HFF-Myc (cell line): ENCODE results near the gene AKAP3.
A peak's percentile ranks its signal among the peaks of the same experiment; 100 is the strongest.

Source experiments
- DNase-seq: peaks from one replicate; pipeline ENCODE4 v3.0.0-alpha.2; 2011; ENCODE audit warnings: low read depth; ENCODE audit errors: extremely low read depth
- H3K4me3 ChIP-seq: replicated peaks from 2 replicates; pipeline ENCODE4 v1.5.1; 2011; ENCODE audit warnings: low read depth, mild to moderate bottlenecking, control low read depth, low read length
- TF ChIP-seq, protein P1 (sequence below): IDR thresholded peaks from 2 replicates; pipeline ENCODE4 v1.5.1; 2012; ENCODE audit warnings: mild to moderate bottlenecking, low read depth, low read length, control low read depth; ENCODE audit errors: missing control alignments

The AKAP3 gene

DNA sequence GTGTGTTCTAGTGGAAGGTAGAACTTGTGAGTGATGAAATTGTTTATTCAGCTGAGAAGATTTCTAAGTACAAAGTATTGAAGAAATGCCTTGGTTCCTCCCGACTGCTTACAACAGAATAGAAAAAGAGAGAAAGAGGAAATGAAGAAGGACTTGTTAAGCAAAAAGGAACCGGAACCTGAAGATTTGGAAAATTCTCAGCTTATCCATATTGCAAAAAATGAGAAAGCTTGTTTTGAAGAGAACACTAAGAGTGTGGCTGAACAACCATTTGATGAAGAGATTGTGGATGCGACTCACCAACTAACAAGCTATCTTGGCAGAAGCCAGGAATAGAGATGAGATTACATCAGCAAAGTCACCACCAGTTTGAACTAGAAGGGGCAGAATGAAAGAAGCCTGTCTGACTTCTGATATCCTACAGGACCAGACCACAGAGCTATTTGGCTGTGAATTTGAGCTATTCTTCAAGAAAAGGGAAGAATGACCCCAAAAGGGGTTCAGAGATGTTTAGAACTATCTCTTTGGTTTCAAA is 15.2 kb upstream of the AKAP3 start:
- H3K4me3 ChIP-seq, result no peak overlapping the region
- TF ChIP-seq, protein P1, sequence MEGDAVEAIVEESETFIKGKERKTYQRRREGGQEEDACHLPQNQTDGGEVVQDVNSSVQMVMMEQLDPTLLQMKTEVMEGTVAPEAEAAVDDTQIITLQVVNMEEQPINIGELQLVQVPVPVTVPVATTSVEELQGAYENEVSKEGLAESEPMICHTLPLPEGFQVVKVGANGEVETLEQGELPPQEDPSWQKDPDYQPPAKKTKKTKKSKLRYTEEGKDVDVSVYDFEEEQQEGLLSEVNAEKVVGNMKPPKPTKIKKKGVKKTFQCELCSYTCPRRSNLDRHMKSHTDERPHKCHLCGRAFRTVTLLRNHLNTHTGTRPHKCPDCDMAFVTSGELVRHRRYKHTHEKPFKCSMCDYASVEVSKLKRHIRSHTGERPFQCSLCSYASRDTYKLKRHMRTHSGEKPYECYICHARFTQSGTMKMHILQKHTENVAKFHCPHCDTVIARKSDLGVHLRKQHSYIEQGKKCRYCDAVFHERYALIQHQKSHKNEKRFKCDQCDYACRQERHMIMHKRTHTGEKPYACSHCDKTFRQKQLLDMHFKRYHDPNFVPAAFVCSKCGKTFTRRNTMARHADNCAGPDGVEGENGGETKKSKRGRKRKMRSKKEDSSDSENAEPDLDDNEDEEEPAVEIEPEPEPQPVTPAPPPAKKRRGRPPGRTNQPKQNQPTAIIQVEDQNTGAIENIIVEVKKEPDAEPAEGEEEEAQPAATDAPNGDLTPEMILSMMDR, result no peak
- DNase-seq, result peak; percentile 33

GRCh38 chr12:4653691-4654090 is 4.8 kb upstream of the AKAP3 start:
- no peak overlapping the region for H3K4me3 ChIP-seq
- DNase-seq, result no peak
- TF ChIP-seq, protein P1, result no peak

GRCh38 chr12:4653257-4653656 is 4.4 kb upstream of the AKAP3 start:
- no peak for DNase-seq
- H3K4me3 ChIP-seq, result no peak overlapping the region
- TF ChIP-seq, protein P1, result no peak

DNA sequence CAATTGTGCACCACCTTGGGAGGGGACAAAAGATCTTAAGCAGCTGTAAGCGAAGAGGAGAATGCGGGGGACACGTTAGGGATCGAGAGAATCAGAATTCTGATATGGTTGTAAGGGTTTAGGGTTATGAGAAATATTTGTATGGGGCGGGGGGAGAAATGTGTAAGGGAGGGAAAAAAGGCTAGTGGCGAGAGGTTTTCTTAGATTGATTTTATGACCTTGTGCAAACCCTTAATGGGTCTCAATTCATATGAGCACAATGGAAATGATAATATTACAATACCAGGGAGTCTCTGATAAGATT is 459 bp upstream of the AKAP3 start:
- TF ChIP-seq, protein P1, result no peak
- peak overlapping the region; percentile 80 for H3K4me3 ChIP-seq
- DNase-seq, result no peak

DNA sequence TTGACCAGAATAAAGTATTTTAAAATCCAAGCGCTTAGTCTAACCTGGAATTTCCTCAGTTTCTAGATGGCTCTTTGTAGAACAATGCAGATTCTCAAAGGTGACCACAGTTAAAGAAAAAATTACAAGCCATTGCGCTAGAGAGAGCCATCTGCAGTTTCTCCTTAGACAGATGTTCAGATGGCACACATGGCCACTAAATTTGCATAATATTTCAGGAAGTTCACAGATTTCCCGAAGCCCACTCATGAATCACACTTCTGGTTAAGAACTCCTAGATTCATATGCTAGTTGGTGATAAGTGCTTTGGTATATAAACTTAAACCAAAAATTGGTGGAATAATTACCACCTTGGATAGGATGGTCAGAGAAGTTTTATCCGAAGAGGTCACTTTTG is 749 bp downstream of the AKAP3 start:
- peak overlapping the region; percentile 80 for H3K4me3 ChIP-seq
- TF ChIP-seq, protein P1, result no peak
- DNase-seq, result no peak

GRCh38 chr12:4645023-4645422 is 3.8 kb downstream of the AKAP3 start:
- TF ChIP-seq, protein P1, result no peak
- DNase-seq, result no peak
- H3K4me3 ChIP-seq, result no peak overlapping the region

DNA sequence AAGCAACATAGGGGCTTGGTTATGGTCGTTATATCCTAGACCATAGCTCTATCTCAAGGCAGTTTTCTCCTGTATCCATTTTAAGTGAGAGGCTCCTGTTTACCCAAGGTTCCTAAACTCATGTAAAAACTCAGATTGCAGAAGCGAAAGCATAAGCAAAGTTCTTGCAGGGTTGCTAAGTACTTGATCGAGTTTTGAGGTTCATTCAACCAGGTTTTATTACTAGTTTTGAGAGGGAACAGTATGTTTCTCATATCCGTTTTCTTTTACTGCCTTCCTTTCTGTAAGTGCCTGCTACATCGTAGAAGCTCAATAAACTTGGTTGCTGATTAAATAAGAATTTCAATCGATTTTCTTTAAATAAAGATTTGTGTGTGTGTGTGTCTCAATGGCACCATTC is 5.1 kb downstream of the AKAP3 start:
- DNase-seq, result no peak
- no peak overlapping the region for H3K4me3 ChIP-seq
- TF ChIP-seq, protein P1, result no peak
